ENCODE measurements around the gene DGKB. TPM values are rescaled to one million over a fixed set of nuclear protein-coding genes. Genes with fewer than 3 reads are reported as not detected.

Gene DGKB
- total RNA-seq, 4 donors from 2014 or later, result 0.78 to 2.5 (median 1.5) TPM

GRCh38 chr7:14892961-14893360 lies 9.6 kb downstream of the DGKB start:
- Histone ChIP-seq H3K36me3 (no peaks in the 10 kb centered on the region), H3K4me1 (no peaks in the 10 kb centered on the region), H3K4me3 (no peak overlapping the region), H3K27me3 (no peaks in the 10 kb centered on the region), H3K27ac (no peak overlapping the region), H3K9me3 (no peaks in the 10 kb centered on the region)
- no peak for DNase-seq (ENCODE audit: low spot score in 2 of 2)
- TF ChIP-seq EP300 (IDR thresholded peaks at IDR 0.05), result no peak
- TF ChIP-seq, protein P1, sequence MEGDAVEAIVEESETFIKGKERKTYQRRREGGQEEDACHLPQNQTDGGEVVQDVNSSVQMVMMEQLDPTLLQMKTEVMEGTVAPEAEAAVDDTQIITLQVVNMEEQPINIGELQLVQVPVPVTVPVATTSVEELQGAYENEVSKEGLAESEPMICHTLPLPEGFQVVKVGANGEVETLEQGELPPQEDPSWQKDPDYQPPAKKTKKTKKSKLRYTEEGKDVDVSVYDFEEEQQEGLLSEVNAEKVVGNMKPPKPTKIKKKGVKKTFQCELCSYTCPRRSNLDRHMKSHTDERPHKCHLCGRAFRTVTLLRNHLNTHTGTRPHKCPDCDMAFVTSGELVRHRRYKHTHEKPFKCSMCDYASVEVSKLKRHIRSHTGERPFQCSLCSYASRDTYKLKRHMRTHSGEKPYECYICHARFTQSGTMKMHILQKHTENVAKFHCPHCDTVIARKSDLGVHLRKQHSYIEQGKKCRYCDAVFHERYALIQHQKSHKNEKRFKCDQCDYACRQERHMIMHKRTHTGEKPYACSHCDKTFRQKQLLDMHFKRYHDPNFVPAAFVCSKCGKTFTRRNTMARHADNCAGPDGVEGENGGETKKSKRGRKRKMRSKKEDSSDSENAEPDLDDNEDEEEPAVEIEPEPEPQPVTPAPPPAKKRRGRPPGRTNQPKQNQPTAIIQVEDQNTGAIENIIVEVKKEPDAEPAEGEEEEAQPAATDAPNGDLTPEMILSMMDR (IDR thresholded peaks at IDR 0.05), result no peak
- 70 to 75% methylated on average over 2 of the region's 2 CpGs for WGBS, 2 donors

GRCh38 chr7:14891289-14891688 lies 11.3 kb downstream of the DGKB start:
- H3K36me3 ChIP-seq, result no peaks in the 10 kb centered on the region
- H3K4me3 ChIP-seq, result no peak overlapping the region
- H3K9me3 ChIP-seq, result no peaks in the 10 kb centered on the region
- no peaks in the 10 kb centered on the region for H3K27me3 ChIP-seq
- no peak for DNase-seq (ENCODE audit: low spot score in 2 of 2)
- TF ChIP-seq POLR2A (IDR thresholded peaks at IDR 0.05) (no peak), EP300 (IDR thresholded peaks at IDR 0.05) (no peak)
- TF ChIP-seq, protein P1 (IDR thresholded peaks at IDR 0.05), result no peak
- WGBS, 2 donors, result 95% methylated on average over 3 of the region's 3 CpGs
- no peaks in the 10 kb centered on the region for H3K4me1 ChIP-seq
- H3K27ac ChIP-seq, result no peak overlapping the region

DNA sequence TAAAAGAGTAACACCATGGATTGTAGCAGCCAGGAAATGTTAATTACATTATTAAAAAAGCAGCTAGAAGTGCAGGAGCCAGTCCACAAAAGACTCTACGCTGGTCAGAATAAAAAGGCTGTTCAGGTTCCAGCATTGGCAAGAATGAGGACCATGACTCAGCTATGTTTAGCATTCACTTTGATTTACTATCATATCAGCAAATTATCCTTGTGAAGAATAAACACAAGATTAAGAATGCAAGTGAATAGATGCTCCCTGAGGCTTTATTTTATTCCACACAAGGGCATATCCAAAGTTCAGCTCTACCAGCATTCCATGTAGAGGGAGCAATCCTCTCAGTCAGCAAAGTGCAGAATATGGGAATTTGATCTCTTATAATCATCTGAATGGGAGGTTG lies 13.6 kb downstream of the DGKB start:
- no peak for DNase-seq (ENCODE audit: low spot score in 2 of 2)
- no peaks in the 10 kb centered on the region for H3K9me3 ChIP-seq
- H3K4me1 ChIP-seq, result no peaks in the 10 kb centered on the region
- H3K4me3 ChIP-seq, result no peak overlapping the region
- H3K27ac ChIP-seq, result no peak overlapping the region
- no peaks in the 10 kb centered on the region for H3K27me3 ChIP-seq
- WGBS, 2 donors, result 21 to 45% methylated on average over 1 of the region's 1 CpG
- no peak for TF ChIP-seq POLR2A (IDR thresholded peaks at IDR 0.05)
- TF ChIP-seq, protein P1 (IDR thresholded peaks at IDR 0.05), result no peak
- TF ChIP-seq EP300 (IDR thresholded peaks at IDR 0.05), result no peak
- H3K36me3 ChIP-seq, result no peaks in the 10 kb centered on the region

DNA sequence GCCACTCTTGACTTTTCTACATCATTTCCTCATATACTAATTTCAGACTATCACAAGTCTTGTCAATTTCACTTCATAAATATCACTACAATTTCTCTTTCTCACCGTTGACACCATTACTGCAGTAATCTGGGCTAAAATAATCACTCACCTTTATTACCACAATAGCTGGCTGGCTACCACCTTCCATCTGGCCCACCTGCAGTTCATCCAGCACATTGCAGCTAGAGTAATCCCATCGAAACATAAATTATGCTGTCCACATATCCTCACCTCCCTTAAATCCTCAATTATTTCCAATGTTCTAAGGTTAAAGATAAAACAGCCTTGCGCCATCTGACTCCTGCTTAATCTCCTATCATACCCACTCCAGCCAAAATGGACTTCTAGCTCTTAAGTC lies 16.0 kb downstream of the DGKB start:
- TF ChIP-seq, protein P1 (IDR thresholded peaks at IDR 0.05), result no peak
- TF ChIP-seq EP300 (IDR thresholded peaks at IDR 0.05), result no peak
- TF ChIP-seq POLR2A (IDR thresholded peaks at IDR 0.05), result no peak
- Histone ChIP-seq H3K4me3 (no peak overlapping the region), H3K9me3 (no peaks in the 10 kb centered on the region), H3K27me3 (no peaks in the 10 kb centered on the region), H3K27ac (no peak overlapping the region), H3K4me1 (no peaks in the 10 kb centered on the region), H3K36me3 (no peaks in the 10 kb centered on the region)
- DNase-seq (ENCODE audit: low spot score in 2 of 2), result no peak
- 80 to 81% methylated on average over 3 of the region's 3 CpGs for WGBS, 2 donors

DNA sequence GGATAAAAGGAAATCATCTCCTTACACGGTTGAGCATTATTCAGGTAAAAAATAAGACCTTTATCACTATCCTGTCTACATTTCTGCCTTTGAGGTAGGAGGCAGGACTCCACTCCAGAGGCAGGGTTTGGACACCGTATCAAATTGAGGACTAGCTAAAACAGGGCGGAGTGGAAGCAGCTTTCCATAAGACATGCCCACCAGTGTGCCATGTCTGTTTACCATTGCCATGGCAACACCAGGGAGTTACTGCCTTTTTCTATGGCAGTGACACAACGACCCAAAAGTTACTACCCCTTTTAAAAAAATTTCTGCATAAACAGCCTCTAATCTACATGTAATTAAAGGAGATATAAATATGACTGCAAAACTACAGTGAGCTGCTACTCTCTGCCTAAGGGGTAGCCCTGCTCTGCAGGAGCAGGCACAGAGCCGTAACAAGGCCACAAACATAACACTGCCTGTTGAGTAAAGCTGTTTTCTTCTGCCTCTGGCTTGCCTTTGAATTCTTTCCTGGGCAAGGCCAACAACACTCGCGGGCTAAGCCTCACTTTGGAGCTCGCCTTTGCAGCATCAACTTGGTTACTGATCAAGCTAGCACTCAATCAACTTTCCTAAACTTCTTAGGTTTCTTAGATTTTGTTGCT lies 26.5 kb downstream of the DGKB start:
- no peaks in the 10 kb centered on the region for H3K27me3 ChIP-seq
- H3K9me3 ChIP-seq, result no peaks in the 10 kb centered on the region
- H3K4me3 ChIP-seq, result no peak overlapping the region
- H3K4me1 ChIP-seq, result no peaks in the 10 kb centered on the region
- TF ChIP-seq, protein P1 (IDR thresholded peaks at IDR 0.05), result no peak
- no peak for TF ChIP-seq EP300 (IDR thresholded peaks at IDR 0.05)
- no peak for TF ChIP-seq POLR2A (IDR thresholded peaks at IDR 0.05)
- no peak for DNase-seq (ENCODE audit: low spot score in 2 of 2)
- H3K36me3 ChIP-seq, result no peaks in the 10 kb centered on the region
- 66 to 78% methylated on average over 8 of the region's 8 CpGs for WGBS, 2 donors
- H3K27ac ChIP-seq, result no peak overlapping the region
